ENCODE results near the gene INPP5A. TPM values are rescaled to one million over a fixed set of nuclear protein-coding genes. Genes with fewer than 3 reads are reported as not detected.

INPP5A gene
- total and polyA plus RNA-seq, 2 experiments from 2014 or later, result 41.2 to 53.6 TPM

GRCh38 chr10:132637477-132638129, 100.0 kb downstream of the INPP5A start:
- no peak overlapping the region for H2AFZ ChIP-seq
- no peak overlapping the region for H3K4me3 ChIP-seq
- peaks cover 5% of the 10 kb centered on the region for H4K20me1 ChIP-seq (ENCODE audit: insufficient read depth, poor library complexity, severe bottlenecking)
- no peaks in the 10 kb centered on the region for H3K9me3 ChIP-seq (ENCODE audit: low read depth)
- H3K9me2 ChIP-seq (replicated peaks; ENCODE audit: insufficient read depth), result no peaks in the 10 kb centered on the region
- H3K4me2 ChIP-seq, result peak overlapping the region; percentile 50
- H3K27me3 ChIP-seq, result no peaks in the 10 kb centered on the region
- 47% methylated on average over 19 of the region's 19 CpGs for WGBS (ENCODE audit: low lambda C conversion rate, missing lambda C conversion rate)
- H3K27ac ChIP-seq, result no peak overlapping the region
- TF ChIP-seq EZH2phosphoT487 (IDR thresholded peaks at IDR 0.05; ENCODE audit: low read depth, severe bottlenecking, unreplicated experiment), result no peak
- peak; percentile 87 for TF ChIP-seq CTCF (IDR thresholded peaks at IDR 0.05; ENCODE audit: poor library complexity)
- TF ChIP-seq EZH2 (IDR thresholded peaks at IDR 0.05; ENCODE audit: borderline replicate concordance), result no peak
- H3K4me1 ChIP-seq (ENCODE audit: insufficient read depth), result peaks cover 6% of the 10 kb centered on the region
- no peaks in the 10 kb centered on the region for H3K36me3 ChIP-seq (replicated peaks; ENCODE audit: insufficient read depth, low read depth)
- DNase-seq (ENCODE audit: low spot score), result peak; percentile 66
- peaks cover 72% of the 10 kb centered on the region for H3K79me2 ChIP-seq

GRCh38 chr10:132638130-132638515, 100.5 kb downstream of the INPP5A start:
- H3K79me2 ChIP-seq, result peaks cover 74% of the 10 kb centered on the region
- peaks cover 5% of the 10 kb centered on the region for H4K20me1 ChIP-seq (ENCODE audit: insufficient read depth, poor library complexity, severe bottlenecking)
- no peaks in the 10 kb centered on the region for H3K27me3 ChIP-seq
- DNase-seq (ENCODE audit: low spot score), result no peak
- no peaks in the 10 kb centered on the region for H3K9me2 ChIP-seq (replicated peaks; ENCODE audit: insufficient read depth)
- no peak overlapping the region for H3K4me2 ChIP-seq
- H3K4me3 ChIP-seq, result no peak overlapping the region
- TF ChIP-seq EZH2phosphoT487 (IDR thresholded peaks at IDR 0.05; ENCODE audit: low read depth, severe bottlenecking, unreplicated experiment), result no peak
- no peak for TF ChIP-seq CTCF (IDR thresholded peaks at IDR 0.05; ENCODE audit: poor library complexity)
- no peak for TF ChIP-seq EZH2 (IDR thresholded peaks at IDR 0.05; ENCODE audit: borderline replicate concordance)
- H2AFZ ChIP-seq, result no peak overlapping the region
- WGBS (ENCODE audit: low lambda C conversion rate, missing lambda C conversion rate), result 89% methylated on average over 8 of the region's 8 CpGs
- no peaks in the 10 kb centered on the region for H3K9me3 ChIP-seq (ENCODE audit: low read depth)
- no peaks in the 10 kb centered on the region for H3K36me3 ChIP-seq (replicated peaks; ENCODE audit: insufficient read depth, low read depth)
- peaks cover 6% of the 10 kb centered on the region for H3K4me1 ChIP-seq (ENCODE audit: insufficient read depth)
- H3K27ac ChIP-seq, result no peak overlapping the region

- Histone ChIP-seq H3K27me3 (no peaks in the 10 kb centered on the region), H4K20me1 (ENCODE audit: insufficient read depth, poor library complexity, severe bottlenecking) (peaks cover 6% of the 10 kb centered on the region), H3K9me3 (ENCODE audit: low read depth) (no peaks in the 10 kb centered on the region), H3K4me2 (no peak overlapping the region), H3K27ac (no peak overlapping the region), H3K4me1 (ENCODE audit: insufficient read depth) (peaks cover 6% of the 10 kb centered on the region), H3K4me3 (no peak overlapping the region), H2AFZ (no peak overlapping the region), H3K79me2 (peaks cover 78% of the 10 kb centered on the region), H3K36me3 (replicated peaks; ENCODE audit: insufficient read depth, low read depth) (no peaks in the 10 kb centered on the region), H3K9me2 (replicated peaks; ENCODE audit: insufficient read depth) (no peaks in the 10 kb centered on the region)
- no peak for DNase-seq (ENCODE audit: low spot score)
- 94% methylated on average over 4 of the region's 4 CpGs for WGBS (ENCODE audit: low lambda C conversion rate, missing lambda C conversion rate)
- no peak for TF ChIP-seq EZH2phosphoT487 (IDR thresholded peaks at IDR 0.05; ENCODE audit: low read depth, severe bottlenecking, unreplicated experiment)
- TF ChIP-seq CTCF (IDR thresholded peaks at IDR 0.05; ENCODE audit: poor library complexity), result no peak
- TF ChIP-seq EZH2 (IDR thresholded peaks at IDR 0.05; ENCODE audit: borderline replicate concordance), result no peak
Measured at GRCh38 chr10:132639470-132639869, 101.9 kb downstream of the INPP5A start.
